Ishikawa (cell line): Measurements from ENCODE around the gene MEGF6.

ENCODE experiments used
- CEBPB ChIP-seq: IDR thresholded peaks from 2 replicates; pipeline ENCODE4 v1.6.1; 2012
- CREB1 ChIP-seq: IDR thresholded peaks from 2 replicates; pipeline ENCODE4 v1.6.1; 2012; ENCODE audit warnings: low read depth
- EGR1 ChIP-seq: IDR thresholded peaks from 2 replicates; pipeline ENCODE4 v1.6.1; 2012
- EP300 ChIP-seq: IDR thresholded peaks from 2 replicates; pipeline ENCODE4 v1.6.1; 2012; ENCODE audit warnings: borderline replicate concordance
- FOXM1 ChIP-seq: IDR thresholded peaks from 2 replicates; pipeline ENCODE4 v1.6.1; 2012; ENCODE audit warnings: low read depth, borderline replicate concordance
- NFIC ChIP-seq: IDR thresholded peaks from 2 replicates; pipeline ENCODE4 v1.6.1; 2012
- RAD21 ChIP-seq: IDR thresholded peaks from 2 replicates; pipeline ENCODE4 v1.6.1; 2012; ENCODE audit warnings: low read depth
- TAF1 ChIP-seq: IDR thresholded peaks from 2 replicates; pipeline ENCODE4 v1.6.1; 2012; ENCODE audit warnings: low read depth, mild to moderate bottlenecking
- TCF12 ChIP-seq: IDR thresholded peaks from 2 replicates; pipeline ENCODE4 v1.6.1; 2012; ENCODE audit warnings: low read depth
- TEAD4 ChIP-seq: IDR thresholded peaks from 2 replicates; pipeline ENCODE4 v1.6.1; 2012
- YY1 ChIP-seq: IDR thresholded peaks from 2 replicates; pipeline ENCODE4 v1.6.1; 2012; ENCODE audit warnings: low read depth
- ZBTB7A ChIP-seq: IDR thresholded peaks from 2 replicates; pipeline ENCODE4 v1.6.1; 2012; ENCODE audit warnings: low read depth
- TF ChIP-seq, protein P1 (sequence below): IDR thresholded peaks from 2 replicates; pipeline ENCODE4 v1.6.1; 2012
- TF ChIP-seq, protein P2 (sequence below): IDR thresholded peaks from 2 replicates; pipeline ENCODE4 v1.6.1; 2012
- TF ChIP-seq, protein P3 (sequence below): IDR thresholded peaks from 2 replicates; pipeline ENCODE4 v1.6.1; 2012; ENCODE audit warnings: low read depth, mild to moderate bottlenecking

The MEGF6 gene

DNA sequence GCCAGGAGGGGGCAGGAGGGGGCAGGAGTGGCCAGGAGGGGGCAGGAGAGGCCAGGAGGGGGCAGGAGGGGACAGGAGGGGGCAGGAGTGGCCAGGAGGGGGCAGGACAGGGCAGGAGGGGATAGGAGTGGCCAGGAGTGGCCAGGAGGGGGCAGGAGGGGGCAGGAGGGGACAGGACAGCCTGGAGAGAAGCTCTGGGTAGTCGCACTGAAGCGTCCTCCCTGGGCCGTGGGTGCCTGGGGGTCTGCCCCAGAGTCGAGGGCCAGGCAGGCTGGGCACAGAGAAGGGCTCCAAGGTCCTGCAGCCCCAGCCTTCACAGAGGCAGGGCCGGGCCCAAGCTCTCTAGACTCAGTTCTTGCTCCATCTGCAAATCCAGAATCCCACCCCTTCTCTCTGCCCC, 22.9 kb downstream of the MEGF6 start:
- TF ChIP-seq CREB1 (no peak), EP300 (no peak), TAF1 (no peak), RAD21 (no peak), ZBTB7A (no peak), NFIC (no peak), EGR1 (no peak), TEAD4 (no peak), TCF12 (no peak), CEBPB (no peak), YY1 (no peak), FOXM1 (no peak)
- TF ChIP-seq, protein P1, sequence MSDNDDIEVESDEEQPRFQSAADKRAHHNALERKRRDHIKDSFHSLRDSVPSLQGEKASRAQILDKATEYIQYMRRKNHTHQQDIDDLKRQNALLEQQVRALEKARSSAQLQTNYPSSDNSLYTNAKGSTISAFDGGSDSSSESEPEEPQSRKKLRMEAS: no peak
- TF ChIP-seq, protein P2, sequence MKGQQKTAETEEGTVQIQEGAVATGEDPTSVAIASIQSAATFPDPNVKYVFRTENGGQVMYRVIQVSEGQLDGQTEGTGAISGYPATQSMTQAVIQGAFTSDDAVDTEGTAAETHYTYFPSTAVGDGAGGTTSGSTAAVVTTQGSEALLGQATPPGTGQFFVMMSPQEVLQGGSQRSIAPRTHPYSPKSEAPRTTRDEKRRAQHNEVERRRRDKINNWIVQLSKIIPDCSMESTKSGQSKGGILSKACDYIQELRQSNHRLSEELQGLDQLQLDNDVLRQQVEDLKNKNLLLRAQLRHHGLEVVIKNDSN: no peak
- TF ChIP-seq, protein P3, sequence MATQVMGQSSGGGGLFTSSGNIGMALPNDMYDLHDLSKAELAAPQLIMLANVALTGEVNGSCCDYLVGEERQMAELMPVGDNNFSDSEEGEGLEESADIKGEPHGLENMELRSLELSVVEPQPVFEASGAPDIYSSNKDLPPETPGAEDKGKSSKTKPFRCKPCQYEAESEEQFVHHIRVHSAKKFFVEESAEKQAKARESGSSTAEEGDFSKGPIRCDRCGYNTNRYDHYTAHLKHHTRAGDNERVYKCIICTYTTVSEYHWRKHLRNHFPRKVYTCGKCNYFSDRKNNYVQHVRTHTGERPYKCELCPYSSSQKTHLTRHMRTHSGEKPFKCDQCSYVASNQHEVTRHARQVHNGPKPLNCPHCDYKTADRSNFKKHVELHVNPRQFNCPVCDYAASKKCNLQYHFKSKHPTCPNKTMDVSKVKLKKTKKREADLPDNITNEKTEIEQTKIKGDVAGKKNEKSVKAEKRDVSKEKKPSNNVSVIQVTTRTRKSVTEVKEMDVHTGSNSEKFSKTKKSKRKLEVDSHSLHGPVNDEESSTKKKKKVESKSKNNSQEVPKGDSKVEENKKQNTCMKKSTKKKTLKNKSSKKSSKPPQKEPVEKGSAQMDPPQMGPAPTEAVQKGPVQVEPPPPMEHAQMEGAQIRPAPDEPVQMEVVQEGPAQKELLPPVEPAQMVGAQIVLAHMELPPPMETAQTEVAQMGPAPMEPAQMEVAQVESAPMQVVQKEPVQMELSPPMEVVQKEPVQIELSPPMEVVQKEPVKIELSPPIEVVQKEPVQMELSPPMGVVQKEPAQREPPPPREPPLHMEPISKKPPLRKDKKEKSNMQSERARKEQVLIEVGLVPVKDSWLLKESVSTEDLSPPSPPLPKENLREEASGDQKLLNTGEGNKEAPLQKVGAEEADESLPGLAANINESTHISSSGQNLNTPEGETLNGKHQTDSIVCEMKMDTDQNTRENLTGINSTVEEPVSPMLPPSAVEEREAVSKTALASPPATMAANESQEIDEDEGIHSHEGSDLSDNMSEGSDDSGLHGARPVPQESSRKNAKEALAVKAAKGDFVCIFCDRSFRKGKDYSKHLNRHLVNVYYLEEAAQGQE: no peak

DNA sequence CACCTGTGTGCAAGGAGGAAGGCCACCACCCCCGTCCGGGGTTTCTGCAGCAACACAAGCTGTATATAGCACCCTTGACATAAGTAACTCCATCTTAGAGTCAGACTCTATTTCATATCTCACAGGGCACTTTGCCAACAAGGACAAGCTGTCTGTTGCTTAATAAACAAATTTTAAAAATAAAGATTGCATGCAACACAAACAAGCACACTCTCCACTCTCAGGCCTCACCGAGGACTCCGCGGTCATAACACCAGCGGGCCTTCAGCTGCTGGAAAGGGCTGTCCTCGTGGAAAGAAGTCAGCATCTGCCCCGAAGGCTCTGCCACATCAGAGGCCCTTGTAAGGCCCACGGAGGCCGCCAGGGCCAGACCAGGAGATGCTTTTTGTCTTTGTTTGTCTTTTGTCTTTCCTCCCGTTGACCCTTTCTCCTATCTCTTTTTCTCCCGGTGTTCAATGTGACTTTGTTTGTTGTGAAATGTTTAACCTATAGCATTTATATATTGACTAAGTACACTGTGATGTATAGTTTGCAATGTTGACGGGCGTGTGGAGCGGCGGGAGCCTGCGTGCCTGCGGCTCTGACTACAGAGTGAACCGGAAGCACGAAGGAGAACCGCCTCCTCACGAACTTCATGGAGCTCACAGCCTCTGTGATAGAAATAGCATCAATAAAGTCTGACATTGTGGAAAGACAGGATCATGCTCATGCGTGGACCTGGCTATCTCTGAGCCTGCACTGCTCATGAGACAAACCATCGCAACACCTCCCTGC, 24.1 kb downstream of the MEGF6 start:
- TF ChIP-seq RAD21 (no peak), YY1 (no peak), CEBPB (no peak), EP300 (no peak), CREB1 (no peak), TEAD4 (no peak), NFIC (no peak), TAF1 (no peak), ZBTB7A (no peak), TCF12 (no peak), FOXM1 (no peak), EGR1 (no peak)
- TF ChIP-seq, protein P3: no peak
- TF ChIP-seq, protein P1: no peak
- TF ChIP-seq, protein P2: no peak

DNA sequence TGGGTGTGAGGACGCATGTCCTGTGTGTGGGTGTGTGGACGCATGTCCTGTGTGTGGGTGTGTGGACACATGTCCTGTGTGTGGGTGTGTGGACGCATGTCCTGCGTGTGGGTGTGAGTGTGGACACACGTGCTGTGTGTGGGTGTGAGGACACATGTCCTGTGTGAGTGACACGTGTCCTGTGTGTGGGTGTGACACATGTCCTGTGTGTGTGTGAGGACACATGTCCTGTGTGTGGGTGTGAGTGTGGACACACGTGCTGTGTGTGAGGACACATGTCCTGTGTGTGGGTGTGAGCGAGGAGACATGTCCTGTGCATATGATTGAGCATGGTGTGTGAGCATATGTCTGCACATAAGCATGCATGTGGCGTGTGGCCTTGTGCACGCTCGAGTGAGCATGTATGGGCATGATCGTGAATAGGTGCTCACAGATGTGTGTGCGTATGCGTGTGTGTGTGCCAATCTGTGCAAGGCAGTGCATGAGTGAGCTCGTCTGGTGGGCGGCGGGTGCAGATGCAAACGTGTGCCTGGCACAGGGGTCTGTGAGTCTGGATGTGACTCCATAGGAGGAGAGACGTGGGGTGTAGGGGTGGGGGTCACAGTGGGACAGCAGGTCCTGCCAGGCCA, 25.3 kb downstream of the MEGF6 start:
- TF ChIP-seq ZBTB7A (no peak), TAF1 (no peak), TEAD4 (no peak), CREB1 (no peak), EP300 (no peak), NFIC (no peak), FOXM1 (no peak), TCF12 (no peak), CEBPB (no peak), EGR1 (no peak)
- TF ChIP-seq, protein P3: no peak
- TF ChIP-seq, protein P2: no peak

DNA sequence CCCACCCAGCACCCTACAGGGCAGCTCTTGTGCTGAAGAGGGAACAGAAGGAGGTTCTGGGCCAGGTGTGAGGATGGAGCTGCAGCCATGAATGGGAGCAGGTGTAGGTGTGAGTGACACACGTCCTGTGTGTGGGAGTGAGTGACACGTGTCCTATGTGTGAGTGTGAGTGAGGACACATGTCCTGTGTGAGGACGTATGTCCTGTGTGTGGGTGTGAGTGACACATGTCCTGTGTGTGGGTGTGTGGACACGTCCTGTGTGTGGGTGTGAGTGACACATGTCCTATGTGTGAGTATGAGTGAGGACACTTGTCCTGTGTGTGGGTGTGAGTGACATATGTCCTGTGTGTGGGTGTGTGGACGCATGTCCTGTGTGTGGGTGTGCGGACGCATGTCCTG, 26.4 kb downstream of the MEGF6 start:
- TF ChIP-seq RAD21: no peak
- TF ChIP-seq ZBTB7A: no peak
- no peak for TF ChIP-seq NFIC
- TF ChIP-seq, protein P2: no peak
- no peak for TF ChIP-seq TEAD4
- TF ChIP-seq CREB1: no peak
- TF ChIP-seq, protein P3: no peak
- no peak for TF ChIP-seq TCF12
- TF ChIP-seq CEBPB: no peak
